GM12873 (cell line): ENCODE data around the gene USP9Y.

Experiments used
- TF ChIP-seq, protein P1 (sequence below): IDR thresholded peaks from 2 replicates; pipeline ENCODE4 v1.5.1; 2012; ENCODE audit warnings: low read depth, mild to moderate bottlenecking, moderate library complexity, low read length, control low read depth; ENCODE audit not compliant: insufficient read depth; ENCODE audit errors: missing control alignments

The USP9Y gene

GRCh38 chrY:12784521-12784920 is 83.5 kb downstream of the USP9Y start:
- TF ChIP-seq, protein P1, sequence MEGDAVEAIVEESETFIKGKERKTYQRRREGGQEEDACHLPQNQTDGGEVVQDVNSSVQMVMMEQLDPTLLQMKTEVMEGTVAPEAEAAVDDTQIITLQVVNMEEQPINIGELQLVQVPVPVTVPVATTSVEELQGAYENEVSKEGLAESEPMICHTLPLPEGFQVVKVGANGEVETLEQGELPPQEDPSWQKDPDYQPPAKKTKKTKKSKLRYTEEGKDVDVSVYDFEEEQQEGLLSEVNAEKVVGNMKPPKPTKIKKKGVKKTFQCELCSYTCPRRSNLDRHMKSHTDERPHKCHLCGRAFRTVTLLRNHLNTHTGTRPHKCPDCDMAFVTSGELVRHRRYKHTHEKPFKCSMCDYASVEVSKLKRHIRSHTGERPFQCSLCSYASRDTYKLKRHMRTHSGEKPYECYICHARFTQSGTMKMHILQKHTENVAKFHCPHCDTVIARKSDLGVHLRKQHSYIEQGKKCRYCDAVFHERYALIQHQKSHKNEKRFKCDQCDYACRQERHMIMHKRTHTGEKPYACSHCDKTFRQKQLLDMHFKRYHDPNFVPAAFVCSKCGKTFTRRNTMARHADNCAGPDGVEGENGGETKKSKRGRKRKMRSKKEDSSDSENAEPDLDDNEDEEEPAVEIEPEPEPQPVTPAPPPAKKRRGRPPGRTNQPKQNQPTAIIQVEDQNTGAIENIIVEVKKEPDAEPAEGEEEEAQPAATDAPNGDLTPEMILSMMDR = no peak

- TF ChIP-seq, protein P1 = no peak
Observed at GRCh38 chrY:12793999-12794398, 93.0 kb downstream of the USP9Y start.

- TF ChIP-seq, protein P1 = no peak
Observed at GRCh38 chrY:12808046-12808445, 107.0 kb downstream of the USP9Y start.

DNA sequence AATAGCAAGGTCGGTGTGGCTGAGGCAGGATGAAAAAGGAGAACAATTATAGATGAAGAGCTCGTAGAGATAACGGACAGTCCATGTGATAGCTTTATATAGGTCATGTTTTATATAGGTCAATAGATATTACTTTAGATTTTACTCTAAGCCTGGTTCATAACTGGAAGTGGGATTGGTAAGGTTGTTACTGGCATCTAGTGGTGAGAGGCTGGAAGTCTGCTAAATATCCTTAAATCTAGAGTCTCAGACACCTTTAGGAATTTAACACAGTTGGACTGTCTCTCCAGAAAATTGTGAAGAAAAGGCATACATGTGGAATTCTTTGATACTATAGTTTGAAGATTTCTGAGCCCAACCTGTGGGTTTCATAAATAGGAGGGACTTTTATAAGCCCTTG is 108.0 kb downstream of the USP9Y start:
- TF ChIP-seq, protein P1 = no peak

- TF ChIP-seq, protein P1 = no peak
Observed at GRCh38 chrY:12823408-12823807, 122.4 kb downstream of the USP9Y start.

DNA sequence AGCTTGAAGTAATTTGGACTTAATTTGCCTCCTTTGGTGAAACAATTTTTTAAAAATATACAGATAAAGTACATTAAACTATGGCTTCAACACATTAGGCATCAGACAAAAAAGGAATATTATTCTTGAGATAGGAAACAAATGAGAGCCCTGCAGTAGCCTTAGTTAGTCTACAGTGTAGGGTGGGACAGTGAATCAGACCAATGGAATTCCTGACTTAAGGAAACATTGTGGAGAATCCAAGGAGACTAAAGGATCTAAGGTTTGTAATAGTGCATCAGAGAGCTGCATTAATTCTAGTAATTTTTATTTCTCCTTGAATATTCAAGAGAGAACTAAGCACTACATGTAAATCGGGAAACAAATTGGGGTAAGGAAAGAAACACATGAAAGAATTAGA is 125.8 kb downstream of the USP9Y start:
- TF ChIP-seq, protein P1 = no peak

GRCh38 chrY:12833284-12833683 is 132.3 kb downstream of the USP9Y start:
- TF ChIP-seq, protein P1 = no peak
